GM23248 (cell line): ENCODE results near the gene SCGN. TPM values are rescaled to one million over a fixed set of nuclear protein-coding genes. Genes with fewer than 3 reads are reported as not detected.

Experiments used
- DNase-seq: peaks from one replicate; pipeline ENCODE4 v3.0.0-alpha.2; 2015
- H2AFZ ChIP-seq: fragments of 200-600 bp; sonication (generic); 2 replicates; pipeline ENCODE4 v1.6.1; 2016; ENCODE audit warnings: antibody characterized with exemption
- H3F3A ChIP-seq: fragments of 200-600 bp; sonication (generic); 2 replicates; pipeline ENCODE4 v1.6.1; 2016; ENCODE audit warnings: mild to moderate bottlenecking, antibody characterized with exemption, mixed run types; ENCODE audit not compliant: insufficient read depth
- H3K27ac ChIP-seq: fragments of 200-600 bp; sonication (generic); 2 replicates; pipeline ENCODE4 v1.5.1; 2016; ENCODE audit warnings: mild to moderate bottlenecking
- H3K27me3 ChIP-seq: fragments of 200-600 bp; sonication (generic); replicated peaks from 2 replicates; pipeline ENCODE4 v1.6.1; 2016; ENCODE audit warnings: mild to moderate bottlenecking; ENCODE audit not compliant: insufficient read depth
- H3K36me3 ChIP-seq: fragments of 200-600 bp; sonication (generic); 2 replicates; pipeline ENCODE4 v1.6.1; 2016; ENCODE audit warnings: low read depth, mild to moderate bottlenecking
- H3K4me1 ChIP-seq: fragments of 200-600 bp; sonication (generic); 2 replicates; pipeline ENCODE4 v1.6.1; 2016; ENCODE audit warnings: mild to moderate bottlenecking; ENCODE audit not compliant: insufficient read depth
- H3K4me2 ChIP-seq: fragments of 200-600 bp; sonication (generic); one replicate; pipeline ENCODE4 v1.6.1; 2016; ENCODE audit warnings: mild to moderate bottlenecking; ENCODE audit not compliant: unreplicated experiment
- H3K4me3 ChIP-seq: fragments of 200-600 bp; sonication (generic); 2 replicates; pipeline ENCODE4 v1.5.1; 2016; ENCODE audit warnings: mild to moderate bottlenecking
- H3K79me2 ChIP-seq: fragments of 200-600 bp; sonication (generic); 2 replicates; pipeline ENCODE4 v1.6.1; 2016; ENCODE audit warnings: mild to moderate bottlenecking; ENCODE audit not compliant: insufficient read depth
- H3K9ac ChIP-seq: fragments of 200-600 bp; sonication (generic); 2 replicates; pipeline ENCODE4 v1.6.1; 2016; ENCODE audit warnings: mild to moderate bottlenecking
- H3K9me2 ChIP-seq: fragments of 200-600 bp; sonication (generic); 2 replicates; pipeline ENCODE4 v1.6.1; 2016; ENCODE audit warnings: mixed run types, mild to moderate bottlenecking, moderate library complexity; ENCODE audit not compliant: insufficient read depth
- H3K9me3 ChIP-seq: fragments of 200-600 bp; sonication (generic); one replicate; pipeline ENCODE4 v1.6.1; 2017; ENCODE audit warnings: low read depth
- H4K20me1 ChIP-seq: fragments of 200-600 bp; sonication (generic); 2 replicates; pipeline ENCODE4 v1.6.0; 2016; ENCODE audit not compliant: insufficient read depth
- EZH2 ChIP-seq: fragments of 200-600 bp; sonication (generic); IDR thresholded peaks from 2 replicates; pipeline ENCODE4 v1.6.1; 2018; ENCODE audit warnings: antibody characterized with exemption, mild to moderate bottlenecking; ENCODE audit not compliant: insufficient read depth, poor library complexity, severe bottlenecking
- EZH2phosphoT487 ChIP-seq: fragments of 200-600 bp; sonication (generic); IDR thresholded peaks from 2 replicates; pipeline ENCODE4 v1.6.1; 2018; ENCODE audit warnings: antibody characterized with exemption, moderate library complexity, mild to moderate bottlenecking, low read depth; ENCODE audit not compliant: insufficient read depth
- WGBS, 2 experiments: methylation state at CpG; one replicate each; pipeline ENCODE4 v1.1.6; 2015 to 2017; ENCODE audit warnings: low lambda C conversion rate in 2 of 2, low coverage in 1 of 2; ENCODE audit errors: missing lambda C conversion rate in 2 of 2; 5-methylcytosine and 5-hydroxymethylcytosine counted together
- in situ Hi-C: fragments of 300-500 bp; cut with MboI; formaldehyde crosslinking; loops from 2 replicates; pipeline ENCODE4 v1.15.0; 2020
- polyA plus RNA-seq: library from polyadenylated mRNA; unstranded; fragments of >200 nt; fragmentation: Nextera tagmentation; extraction: Ambion mirVana; gene quantifications from 2 replicates; pipeline ENCODE4 v1.2.1, GENCODE V29; 2016
- total RNA-seq: library from RNA; depleted of rRNA; stranded (reverse); fragments of >200 nt; shearing (Covaris generic); gene quantifications from 2 replicates; pipeline ENCODE4 v1.2.3, GENCODE V29; 2014

SCGN gene
- total and polyA plus RNA-seq, 2 experiments from 2014 or later: not detected

GRCh38 chr6:25732468-25733198, 80.6 kb downstream of the SCGN start:
- no peaks in the 10 kb centered on the region for H3F3A ChIP-seq
- H3K27me3 ChIP-seq: no peaks in the 10 kb centered on the region
- no peak overlapping the region for H3K9ac ChIP-seq
- H3K4me3 ChIP-seq: no peak overlapping the region
- in situ Hi-C loops: no loop called here
- no peaks in the 10 kb centered on the region for H3K4me1 ChIP-seq
- no peaks in the 10 kb centered on the region for H4K20me1 ChIP-seq
- WGBS, 2 experiments: 25 to 37% methylated on average over 25 to 30 of the region's 30 CpGs
- H3K4me2 ChIP-seq: no peak overlapping the region
- TF ChIP-seq EZH2 (no peak), EZH2phosphoT487 (no peak)
- no peaks in the 10 kb centered on the region for H3K79me2 ChIP-seq
- no peak overlapping the region for H2AFZ ChIP-seq
- H3K9me3 ChIP-seq: no peaks in the 10 kb centered on the region
- H3K27ac ChIP-seq: no peak overlapping the region
- no peaks in the 10 kb centered on the region for H3K36me3 ChIP-seq
- DNase-seq: no peak
- no peaks in the 10 kb centered on the region for H3K9me2 ChIP-seq

GRCh38 chr6:25735261-25735660, 83.2 kb downstream of the SCGN start:
- H3K4me2 ChIP-seq: no peak overlapping the region
- no peak overlapping the region for H3K4me3 ChIP-seq
- no peak for DNase-seq
- no peaks in the 10 kb centered on the region for H3K9me3 ChIP-seq
- no peaks in the 10 kb centered on the region for H3F3A ChIP-seq
- H3K9me2 ChIP-seq: no peaks in the 10 kb centered on the region
- no peak overlapping the region for H3K9ac ChIP-seq
- in situ Hi-C loops: no loop called here
- no peak overlapping the region for H2AFZ ChIP-seq
- H3K36me3 ChIP-seq: no peaks in the 10 kb centered on the region
- H4K20me1 ChIP-seq: no peaks in the 10 kb centered on the region
- H3K27ac ChIP-seq: no peak overlapping the region
- H3K79me2 ChIP-seq: no peaks in the 10 kb centered on the region
- no peaks in the 10 kb centered on the region for H3K27me3 ChIP-seq
- H3K4me1 ChIP-seq: no peaks in the 10 kb centered on the region
- no peak for TF ChIP-seq EZH2phosphoT487
- TF ChIP-seq EZH2: no peak

- in situ Hi-C loops: no loop called here
- Histone ChIP-seq H3K9me2 (no peaks in the 10 kb centered on the region), H3K36me3 (no peaks in the 10 kb centered on the region), H2AFZ (no peak overlapping the region), H3K4me2 (no peak overlapping the region), H3F3A (no peaks in the 10 kb centered on the region), H3K27ac (no peak overlapping the region), H3K9me3 (no peaks in the 10 kb centered on the region), H3K4me3 (no peak overlapping the region), H3K79me2 (no peaks in the 10 kb centered on the region), H3K4me1 (no peaks in the 10 kb centered on the region), H4K20me1 (no peaks in the 10 kb centered on the region), H3K9ac (no peak overlapping the region), H3K27me3 (no peaks in the 10 kb centered on the region)
- TF ChIP-seq EZH2phosphoT487 (no peak), EZH2 (no peak)
- DNase-seq: no peak
Measured at GRCh38 chr6:25743868-25744267, 91.9 kb downstream of the SCGN start.

GRCh38 chr6:25745836-25746235, 93.8 kb downstream of the SCGN start:
- WGBS, 2 experiments: 38 to 46% methylated on average over 4 of the region's 4 CpGs
- Histone ChIP-seq H4K20me1 (no peaks in the 10 kb centered on the region), H3K9ac (no peak overlapping the region), H2AFZ (no peak overlapping the region), H3K4me2 (no peak overlapping the region), H3K4me1 (no peaks in the 10 kb centered on the region), H3K27me3 (no peaks in the 10 kb centered on the region), H3K36me3 (no peaks in the 10 kb centered on the region), H3K9me2 (no peaks in the 10 kb centered on the region), H3K79me2 (no peaks in the 10 kb centered on the region), H3K9me3 (no peaks in the 10 kb centered on the region), H3K4me3 (no peak overlapping the region), H3F3A (no peaks in the 10 kb centered on the region), H3K27ac (no peak overlapping the region)
- no peak for DNase-seq
- in situ Hi-C loops: no loop called here
- no peak for TF ChIP-seq EZH2phosphoT487
- TF ChIP-seq EZH2: no peak

- no peak for DNase-seq
- H3K27me3 ChIP-seq: no peaks in the 10 kb centered on the region
- no peak for TF ChIP-seq EZH2phosphoT487
- no peak for TF ChIP-seq EZH2
- H3K4me2 ChIP-seq: no peak overlapping the region
- H4K20me1 ChIP-seq: no peaks in the 10 kb centered on the region
- no peaks in the 10 kb centered on the region for H3K36me3 ChIP-seq
- H2AFZ ChIP-seq: no peak overlapping the region
- no peak overlapping the region for H3K9ac ChIP-seq
- no peaks in the 10 kb centered on the region for H3K4me1 ChIP-seq
- in situ Hi-C loops: no loop called here
- H3K79me2 ChIP-seq: no peaks in the 10 kb centered on the region
- no peaks in the 10 kb centered on the region for H3F3A ChIP-seq
- no peak overlapping the region for H3K4me3 ChIP-seq
- no peaks in the 10 kb centered on the region for H3K9me2 ChIP-seq
- H3K27ac ChIP-seq: no peak overlapping the region
- WGBS, 2 experiments: 27 to 47% methylated on average over 1 of the region's 1 CpG
- H3K9me3 ChIP-seq: no peaks in the 10 kb centered on the region
Measured at GRCh38 chr6:25746968-25747367, 95.0 kb downstream of the SCGN start.
